Measurements from ENCODE around the gene GRIA1.

GRIA1 gene

DNA sequence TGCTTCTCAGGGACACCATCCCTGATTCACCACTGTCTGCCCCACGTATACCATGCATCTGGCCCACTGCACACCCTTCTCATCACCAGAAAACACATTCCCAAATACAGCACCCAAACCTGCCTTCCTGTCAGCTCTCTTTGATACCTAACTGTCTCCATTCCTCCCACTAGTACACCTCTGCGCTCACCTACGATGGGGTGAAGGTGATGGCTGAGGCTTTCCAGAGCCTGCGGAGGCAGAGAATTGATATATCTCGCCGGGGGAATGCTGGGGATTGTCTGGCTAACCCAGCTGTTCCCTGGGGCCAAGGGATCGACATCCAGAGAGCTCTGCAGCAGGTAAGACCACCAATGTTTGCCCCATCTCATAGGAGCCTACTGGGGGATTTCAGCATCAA is 186.4 kb downstream of the GRIA1 start:
- DNase-seq (ENCODE audit: low spot score): no peak
- TF ChIP-seq, protein P1, sequence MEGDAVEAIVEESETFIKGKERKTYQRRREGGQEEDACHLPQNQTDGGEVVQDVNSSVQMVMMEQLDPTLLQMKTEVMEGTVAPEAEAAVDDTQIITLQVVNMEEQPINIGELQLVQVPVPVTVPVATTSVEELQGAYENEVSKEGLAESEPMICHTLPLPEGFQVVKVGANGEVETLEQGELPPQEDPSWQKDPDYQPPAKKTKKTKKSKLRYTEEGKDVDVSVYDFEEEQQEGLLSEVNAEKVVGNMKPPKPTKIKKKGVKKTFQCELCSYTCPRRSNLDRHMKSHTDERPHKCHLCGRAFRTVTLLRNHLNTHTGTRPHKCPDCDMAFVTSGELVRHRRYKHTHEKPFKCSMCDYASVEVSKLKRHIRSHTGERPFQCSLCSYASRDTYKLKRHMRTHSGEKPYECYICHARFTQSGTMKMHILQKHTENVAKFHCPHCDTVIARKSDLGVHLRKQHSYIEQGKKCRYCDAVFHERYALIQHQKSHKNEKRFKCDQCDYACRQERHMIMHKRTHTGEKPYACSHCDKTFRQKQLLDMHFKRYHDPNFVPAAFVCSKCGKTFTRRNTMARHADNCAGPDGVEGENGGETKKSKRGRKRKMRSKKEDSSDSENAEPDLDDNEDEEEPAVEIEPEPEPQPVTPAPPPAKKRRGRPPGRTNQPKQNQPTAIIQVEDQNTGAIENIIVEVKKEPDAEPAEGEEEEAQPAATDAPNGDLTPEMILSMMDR (IDR thresholded peaks at IDR 0.05; ENCODE audit: extremely low read depth, missing control alignments): no peak

DNA sequence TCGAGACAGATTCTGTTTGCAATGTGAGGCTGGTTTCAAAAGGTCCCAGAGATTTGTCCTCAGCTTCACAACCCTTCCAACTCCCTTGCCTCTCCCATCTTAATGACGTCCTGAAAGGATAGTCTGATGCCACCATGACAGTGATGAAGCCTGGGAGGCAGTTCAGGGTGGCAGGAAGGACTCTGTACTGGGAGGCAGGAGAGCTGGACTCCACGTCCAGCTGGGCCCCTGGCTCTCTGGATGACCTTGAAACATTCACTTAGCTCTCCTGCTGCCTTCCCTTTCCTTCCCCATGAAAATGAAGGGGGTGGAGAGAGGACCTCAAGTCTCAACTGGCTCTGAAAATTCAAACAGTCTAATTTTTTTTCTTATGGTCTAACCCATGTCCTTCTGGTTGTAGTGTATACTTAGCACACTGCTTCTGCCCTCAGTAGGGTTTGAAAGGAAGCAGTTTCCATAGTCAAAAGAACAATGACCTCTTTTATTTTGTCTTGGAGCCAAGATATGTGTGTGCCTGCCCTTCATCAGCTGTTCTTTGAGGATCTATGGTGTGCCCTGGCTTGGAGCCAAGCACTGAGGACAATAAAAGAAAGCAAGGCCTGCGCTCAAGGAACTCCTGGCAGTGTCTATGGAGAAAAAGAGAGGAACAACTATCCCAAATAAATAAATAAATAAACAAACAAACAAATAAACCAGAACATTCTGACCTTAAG is 188.3 kb downstream of the GRIA1 start:
- no peak for DNase-seq (ENCODE audit: low spot score)

DNA sequence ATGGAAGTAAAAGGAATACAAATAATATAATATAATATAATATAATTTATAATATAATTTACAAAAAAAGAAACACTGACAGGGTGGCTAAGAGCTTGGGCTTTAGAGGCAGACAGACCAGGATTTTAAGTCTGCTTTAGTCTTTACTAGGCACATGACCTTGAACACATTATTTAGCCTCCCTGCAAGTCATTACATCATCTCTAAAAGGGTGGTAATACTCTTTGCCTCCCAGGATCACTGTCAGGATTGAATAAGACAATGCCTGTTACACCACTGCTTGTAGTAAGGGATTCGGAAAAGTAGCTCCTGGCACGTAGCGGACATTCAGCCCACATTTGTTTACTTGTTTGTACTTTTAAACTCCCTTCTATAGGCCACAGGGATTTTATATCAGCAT is 199.8 kb downstream of the GRIA1 start:
- TF ChIP-seq, protein P1 (IDR thresholded peaks at IDR 0.05; ENCODE audit: extremely low read depth, missing control alignments): no peak
- DNase-seq (ENCODE audit: low spot score): no peak

More for the DNA sequence above, 188.3 kb downstream of the GRIA1 start:
- TF ChIP-seq, protein P1 (IDR thresholded peaks at IDR 0.05; ENCODE audit: extremely low read depth, missing control alignments): no peak

DNA sequence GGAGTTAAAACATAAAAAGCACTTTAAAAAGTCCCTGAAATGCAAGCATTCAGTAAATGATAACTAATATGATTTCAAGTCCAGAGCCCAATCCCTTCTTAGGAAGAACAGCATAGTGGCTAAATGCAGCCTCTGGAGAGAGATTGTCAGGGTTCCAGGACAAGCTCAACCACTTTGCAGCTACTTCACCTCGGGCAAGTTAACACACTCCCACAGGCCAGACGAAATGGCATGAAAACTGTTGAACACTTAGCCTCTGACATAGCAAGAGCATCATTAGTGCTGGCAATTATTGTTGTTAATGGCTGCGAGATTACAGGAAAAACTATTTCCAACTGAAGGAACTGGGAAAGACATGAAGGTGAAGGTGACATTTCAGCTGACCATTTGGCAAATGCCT is 205.8 kb downstream of the GRIA1 start:
- TF ChIP-seq, protein P1 (IDR thresholded peaks at IDR 0.05; ENCODE audit: extremely low read depth, missing control alignments): no peak
- DNase-seq (ENCODE audit: low spot score): no peak

DNA sequence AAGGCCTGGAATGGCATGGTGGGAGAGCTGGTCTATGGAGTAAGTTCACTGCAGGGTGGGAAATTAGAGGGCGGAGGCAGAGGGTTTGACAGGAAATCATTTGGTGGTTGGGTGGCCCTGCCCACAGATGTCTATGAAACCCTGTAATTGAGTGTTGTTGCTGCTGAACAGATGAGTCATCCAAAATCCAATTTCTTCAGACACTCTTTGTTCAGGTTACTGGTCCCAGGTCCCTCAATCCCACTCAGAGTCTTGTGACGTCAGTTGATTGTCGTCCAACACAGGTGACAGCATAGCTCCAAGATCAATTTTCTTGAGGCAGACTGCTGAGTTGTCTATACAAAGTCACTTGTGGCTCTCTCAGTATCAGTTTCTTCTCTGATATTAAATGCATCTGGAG is 208.6 kb downstream of the GRIA1 start:
- TF ChIP-seq, protein P1 (IDR thresholded peaks at IDR 0.05; ENCODE audit: extremely low read depth, missing control alignments): no peak
- DNase-seq (ENCODE audit: low spot score): no peak

DNA sequence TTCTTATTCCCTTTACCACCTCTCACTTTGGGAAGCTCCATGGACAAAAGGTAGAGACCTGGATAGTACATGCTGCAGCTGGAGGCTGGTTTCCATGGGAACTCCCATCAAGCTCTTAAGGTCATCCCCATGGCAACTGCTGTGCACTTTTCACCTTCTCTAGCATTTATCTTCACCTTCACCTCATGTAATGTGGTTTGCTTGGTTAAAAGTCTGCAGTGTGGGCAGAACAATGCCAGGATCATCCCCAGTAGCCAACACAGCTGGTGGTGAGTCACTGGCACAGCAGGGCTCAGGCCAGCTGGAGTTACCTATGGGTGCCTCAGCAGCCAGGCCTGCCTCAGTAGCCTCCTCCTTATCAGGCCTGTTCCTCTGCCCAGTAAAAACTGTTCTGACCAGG is 210.5 kb downstream of the GRIA1 start:
- TF ChIP-seq, protein P1 (IDR thresholded peaks at IDR 0.05; ENCODE audit: extremely low read depth, missing control alignments): no peak
- DNase-seq (ENCODE audit: low spot score): no peak

DNA sequence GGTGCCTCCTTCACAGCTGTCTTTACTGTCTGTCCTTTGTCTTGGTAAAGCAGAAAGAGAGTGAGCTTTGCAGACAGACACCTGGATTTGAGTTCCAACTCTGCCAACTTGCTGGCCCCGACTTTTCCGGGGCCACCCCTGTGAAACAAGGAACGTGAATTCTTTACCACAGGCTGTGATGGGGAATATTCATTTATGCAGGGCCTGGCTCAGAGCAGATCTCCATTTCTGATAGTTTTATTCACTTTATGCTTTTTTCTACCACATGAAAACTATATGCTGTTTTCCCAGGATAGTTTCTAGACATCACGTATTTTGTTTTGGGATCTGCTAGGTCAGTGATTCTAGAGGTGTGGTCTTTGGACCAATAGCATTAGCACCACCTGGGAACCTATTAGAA is 211.8 kb downstream of the GRIA1 start:
- no peak for DNase-seq (ENCODE audit: low spot score)
- TF ChIP-seq, protein P1 (IDR thresholded peaks at IDR 0.05; ENCODE audit: extremely low read depth, missing control alignments): no peak
